Lower lobe of right lung (tissue), 2 donors: ENCODE results near the gene EPS15. TPM values are rescaled to one million over a fixed set of nuclear protein-coding genes. Genes with fewer than 3 reads are reported as not detected.
"Not testable (repeated sequence)": the region's sequence is repeated elsewhere in the genome, so short reads cannot be mapped to it uniquely, and the experiment has no call there.

ENCODE experiments used
- ATAC-seq, 2 donors: fragments of 200-7000 bp; cut with Tn5 transposase; one replicate each; pipeline ENCODE4 v1.9.1; 2020 to 2022; ENCODE audit warnings: mild to moderate bottlenecking in 2 of 2, moderate library complexity in 2 of 2
- DNase-seq: peaks from one replicate; pipeline ENCODE4 v3.0.0-alpha.2; 2020
- H3K27ac ChIP-seq: fragments of 200-600 bp; one replicate; pipeline ENCODE4 v1.8.0; 2022
- H3K27me3 ChIP-seq: fragments of 200-600 bp; one replicate; pipeline ENCODE4 v1.8.0; 2022; ENCODE audit warnings: low read depth
- H3K36me3 ChIP-seq: fragments of 200-600 bp; one replicate; pipeline ENCODE4 v1.8.0; 2022; ENCODE audit warnings: mild to moderate bottlenecking
- H3K4me1 ChIP-seq: fragments of 200-600 bp; one replicate; pipeline ENCODE4 v1.8.0; 2022
- H3K4me3 ChIP-seq: fragments of 200-600 bp; one replicate; pipeline ENCODE4 v1.8.0; 2022; ENCODE audit warnings: mild to moderate bottlenecking
- H3K9me3 ChIP-seq: fragments of 200-600 bp; one replicate; pipeline ENCODE4 v1.8.0; 2022
- intact Hi-C: fragments of 100-400 bp; cut with DNase I; formaldehyde crosslinking; loops from one replicate; pipeline ENCODE4 v1.11.0; 2022
- total RNA-seq: library from RNA; stranded (reverse); fragmentation: NEBNext Ultra II Directional; extraction: Animal tissue kit (Norgen Biotek cat#: 25700); gene quantifications from one replicate; pipeline ENCODE4 v1.2.1, GENCODE V29; 2021
- TF ChIP-seq, protein P1 (sequence below): fragments of 200-600 bp; IDR thresholded peaks from one replicate; pipeline ENCODE4 v1.8.0; 2022; ENCODE audit warnings: antibody characterized with exemption, mild to moderate bottlenecking
- donor health status: DM: no; HTN: yes; CAD: no; lungs with severe emphysema.

EPS15 gene
- total RNA-seq, 1 donor from 2014 or later: 90.2 TPM

DNA sequence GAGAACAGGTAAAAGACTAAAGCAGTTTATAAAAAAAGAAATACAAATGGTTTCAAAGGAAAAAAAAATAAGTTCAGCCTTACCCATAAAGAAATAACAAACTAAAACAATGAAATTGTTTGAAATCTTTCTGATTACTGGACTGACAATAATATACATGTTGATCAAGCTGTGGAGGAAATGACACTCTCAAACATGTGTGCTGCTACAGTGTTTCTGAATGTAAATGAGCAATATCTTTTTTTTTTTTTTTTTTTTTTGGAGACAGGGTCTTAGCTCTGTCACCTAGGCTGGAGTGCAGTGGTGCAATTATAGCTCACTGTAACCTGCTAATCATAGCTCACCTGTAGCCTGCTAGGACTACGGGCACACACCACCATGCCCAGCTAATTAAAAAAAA lies 6.5 kb downstream of the EPS15 start:
- intact Hi-C loops: no loop called here
- DNase-seq (no peak), ATAC-seq (no peak)
- no peak overlapping the region for H3K4me3 ChIP-seq
- no peak overlapping the region for H3K27ac ChIP-seq
- no peaks in the 10 kb centered on the region for H3K9me3 ChIP-seq
- TF ChIP-seq, protein P1, sequence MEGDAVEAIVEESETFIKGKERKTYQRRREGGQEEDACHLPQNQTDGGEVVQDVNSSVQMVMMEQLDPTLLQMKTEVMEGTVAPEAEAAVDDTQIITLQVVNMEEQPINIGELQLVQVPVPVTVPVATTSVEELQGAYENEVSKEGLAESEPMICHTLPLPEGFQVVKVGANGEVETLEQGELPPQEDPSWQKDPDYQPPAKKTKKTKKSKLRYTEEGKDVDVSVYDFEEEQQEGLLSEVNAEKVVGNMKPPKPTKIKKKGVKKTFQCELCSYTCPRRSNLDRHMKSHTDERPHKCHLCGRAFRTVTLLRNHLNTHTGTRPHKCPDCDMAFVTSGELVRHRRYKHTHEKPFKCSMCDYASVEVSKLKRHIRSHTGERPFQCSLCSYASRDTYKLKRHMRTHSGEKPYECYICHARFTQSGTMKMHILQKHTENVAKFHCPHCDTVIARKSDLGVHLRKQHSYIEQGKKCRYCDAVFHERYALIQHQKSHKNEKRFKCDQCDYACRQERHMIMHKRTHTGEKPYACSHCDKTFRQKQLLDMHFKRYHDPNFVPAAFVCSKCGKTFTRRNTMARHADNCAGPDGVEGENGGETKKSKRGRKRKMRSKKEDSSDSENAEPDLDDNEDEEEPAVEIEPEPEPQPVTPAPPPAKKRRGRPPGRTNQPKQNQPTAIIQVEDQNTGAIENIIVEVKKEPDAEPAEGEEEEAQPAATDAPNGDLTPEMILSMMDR: no peak
- peaks cover 76% of the 10 kb centered on the region for H3K4me1 ChIP-seq
- H3K27me3 ChIP-seq: no peaks in the 10 kb centered on the region
- no peaks in the 10 kb centered on the region for H3K36me3 ChIP-seq

- Histone ChIP-seq H3K4me3 (no peak overlapping the region), H3K27ac (no peak overlapping the region), H3K27me3 (no peaks in the 10 kb centered on the region), H3K9me3 (no peaks in the 10 kb centered on the region), H3K4me1 (peaks cover 76% of the 10 kb centered on the region), H3K36me3 (no peaks in the 10 kb centered on the region)
- intact Hi-C loops: no loop called here
- TF ChIP-seq, protein P1: no peak
- peak in 1 of 2 donors; percentile 47 for ATAC-seq
- DNase-seq: no peak
These were observed 6.9 kb downstream of the EPS15 start for GRCh38 chr1:51512120-51512519.

- Histone ChIP-seq H3K4me3 (no peak overlapping the region), H3K36me3 (no peaks in the 10 kb centered on the region), H3K27ac (no peak overlapping the region), H3K27me3 (no peaks in the 10 kb centered on the region), H3K4me1 (peaks cover 71% of the 10 kb centered on the region), H3K9me3 (no peaks in the 10 kb centered on the region)
- TF ChIP-seq, protein P1: no peak
- ATAC-seq (no peak), DNase-seq (no peak)
- intact Hi-C loops: no loop called here
These were observed 9.3 kb downstream of the EPS15 start for GRCh38 chr1:51509773-51510172.

- Histone ChIP-seq H3K4me3 (no peak overlapping the region), H3K9me3 (no peaks in the 10 kb centered on the region), H3K4me1 (peaks cover 38% of the 10 kb centered on the region), H3K27ac (no peak overlapping the region), H3K27me3 (no peaks in the 10 kb centered on the region), H3K36me3 (no peaks in the 10 kb centered on the region)
- TF ChIP-seq, protein P1: no peak
- intact Hi-C loops: no loop called here
- DNase-seq (no peak), ATAC-seq (peak in 1 of 2 donors; percentile 39)
These were observed 12.5 kb downstream of the EPS15 start for GRCh38 chr1:51506537-51506936.

GRCh38 chr1:51504806-51505525 lies 14.1 kb downstream of the EPS15 start:
- Histone ChIP-seq H3K36me3 (no peaks in the 10 kb centered on the region), H3K9me3 (no peaks in the 10 kb centered on the region), H3K27me3 (no peaks in the 10 kb centered on the region), H3K27ac (no peak overlapping the region), H3K4me1 (peaks cover 33% of the 10 kb centered on the region), H3K4me3 (no peak overlapping the region)
- ATAC-seq (no peak), DNase-seq (no peak)
- TF ChIP-seq, protein P1: no peak
- intact Hi-C loops: no loop called here

GRCh38 chr1:51501218-51501630 lies 17.8 kb downstream of the EPS15 start:
- H3K27ac ChIP-seq, H3K36me3 ChIP-seq, H3K4me3 ChIP-seq, ATAC-seq, DNase-seq, H3K27me3 ChIP-seq, intact Hi-C loops, H3K9me3 ChIP-seq: not testable (repeated sequence)
- H3K4me1 ChIP-seq: peaks cover 18% of the 10 kb centered on the region
